Naive thymus-derived CD8-positive, alpha-beta T cell (primary cell): ENCODE results near the gene OSCP1. TPM values are rescaled to one million over a fixed set of nuclear protein-coding genes. Genes with fewer than 3 reads are reported as not detected.

ENCODE experiments used
- ATAC-seq, 2 donors: fragments of 150-1000 bp; cut with Tn5 transposase in 1 of 2; sonication (Bioruptor Pico), chemical (Tn5 transposase) in 1 of 2; 1 replicate in 1 of 2; 2 replicates in 1 of 2; pipeline ENCODE4 v1.10.0; 2021; ENCODE audit warnings: mild to moderate bottlenecking in 2 of 2, moderate library complexity in 2 of 2
- POLR2A ChIA-PET: fragments of 350-600 bp; sonication (Branson Sonifier 250); formaldehyde crosslinking; loops from one replicate; lab custom pipeline; 2021; ENCODE audit warnings: antibody characterized with exemption; lab: Charles Lee
- DNase-seq, 10 donors: peaks; one replicate each; pipeline versions ENCODE4 v3.0.0 to v3.0.0-alpha.2; 2020 to 2022
- H3K27ac Mint-ChIP-seq, 10 donors: one replicate each; pipeline ENCODE4 v1.8.0; 2020 to 2022; ENCODE audit warnings: mild to moderate bottlenecking in 10 of 10, mixed read lengths in 10 of 10, moderate library complexity in 4 of 10, inconsistent platforms in 1 of 10
- H3K27me3 Mint-ChIP-seq, 5 donors: one replicate each; pipeline ENCODE4 v1.8.0; 2021 to 2022; ENCODE audit warnings: mixed read lengths in 5 of 5
- H3K36me3 Mint-ChIP-seq, 3 donors: one replicate each; pipeline ENCODE4 v1.8.0; 2020 to 2022; ENCODE audit warnings: mixed read lengths in 3 of 3, mild to moderate bottlenecking in 2 of 3, inconsistent platforms in 1 of 3
- H3K4me1 Mint-ChIP-seq, 4 donors: one replicate each; pipeline ENCODE4 v1.8.0; 2021 to 2022; ENCODE audit warnings: mixed read lengths in 4 of 4
- H3K4me3 Mint-ChIP-seq, 10 donors: one replicate each; pipeline ENCODE4 v1.8.0; 2020 to 2022; ENCODE audit warnings: mild to moderate bottlenecking in 10 of 10, mixed read lengths in 10 of 10, moderate library complexity in 6 of 10, inconsistent platforms in 1 of 10
- H3K9me3 Mint-ChIP-seq, 9 donors: one replicate each; pipeline ENCODE4 v1.8.0; 2020 to 2022; ENCODE audit warnings: mixed read lengths in 9 of 9, mild to moderate bottlenecking in 3 of 9, inconsistent platforms in 1 of 9, moderate library complexity in 1 of 9
- polyA plus RNA-seq, 3 donors: library from polyadenylated mRNA; unstranded; fragments of 300-500 nt; fragmentation: Illumina TruSeq; gene quantifications; one replicate each; pipeline ENCODE4 v1.2.3, GENCODE V29; 2021
- total RNA-seq, 8 experiments: library from RNA in 2 of 8; stranded (reverse) in 2 of 8; gene quantifications; one replicate each; pipeline ENCODE4 v1.2.3 and lab custom pipeline; 2021 to 2026

OSCP1 gene
- total and polyA plus RNA-seq, 5 experiments from 2014 or later, result 0.24 to 1.7 (median 1.4) TPM

GRCh38 chr1:36456391-36456928 is 6.2 kb upstream of the OSCP1 start:
- no peaks in the 10 kb centered on the region for H3K27me3 Mint-ChIP-seq
- no peaks in the 10 kb centered on the region for H3K9me3 Mint-ChIP-seq
- ATAC-seq (no peak), DNase-seq (no peak)
- peaks cover 18 to 40% (median 36%) of the 10 kb centered on the region in 4 donors for H3K4me1 Mint-ChIP-seq
- H3K4me3 Mint-ChIP-seq, result no peak overlapping the region
- H3K27ac Mint-ChIP-seq, result peak overlapping the region in 2 of 10 donors; percentile 27 to 40
- POLR2A ChIA-PET, result no interaction called here
- H3K36me3 Mint-ChIP-seq, result peaks cover 8 to 53% (median 9%) of the 10 kb centered on the region in 3 donors

GRCh38 chr1:36455386-36455785 is 5.1 kb upstream of the OSCP1 start:
- Mint-ChIP-seq H3K27ac (peak overlapping the region in 3 of 10 donors; percentile 4 to 55 (median 40)), H3K36me3 (peaks cover 2 to 43% (median 5%) of the 10 kb centered on the region in 3 donors), H3K27me3 (peaks cover 0 to under 1% (median 0%) of the 10 kb centered on the region in 5 donors), H3K4me3 (no peak overlapping the region), H3K4me1 (peaks cover 16 to 44% (median 38%) of the 10 kb centered on the region in 4 donors), H3K9me3 (no peaks in the 10 kb centered on the region)
- DNase-seq (no peak), ATAC-seq (no peak)
- POLR2A ChIA-PET, result interaction anchor here (0.7 to 1.4 kb wide), 2 partner anchors 9 to 269 kb away, joined by 3 to 7 read pairs; partner anchors contain the start of gene MRPS15

DNA sequence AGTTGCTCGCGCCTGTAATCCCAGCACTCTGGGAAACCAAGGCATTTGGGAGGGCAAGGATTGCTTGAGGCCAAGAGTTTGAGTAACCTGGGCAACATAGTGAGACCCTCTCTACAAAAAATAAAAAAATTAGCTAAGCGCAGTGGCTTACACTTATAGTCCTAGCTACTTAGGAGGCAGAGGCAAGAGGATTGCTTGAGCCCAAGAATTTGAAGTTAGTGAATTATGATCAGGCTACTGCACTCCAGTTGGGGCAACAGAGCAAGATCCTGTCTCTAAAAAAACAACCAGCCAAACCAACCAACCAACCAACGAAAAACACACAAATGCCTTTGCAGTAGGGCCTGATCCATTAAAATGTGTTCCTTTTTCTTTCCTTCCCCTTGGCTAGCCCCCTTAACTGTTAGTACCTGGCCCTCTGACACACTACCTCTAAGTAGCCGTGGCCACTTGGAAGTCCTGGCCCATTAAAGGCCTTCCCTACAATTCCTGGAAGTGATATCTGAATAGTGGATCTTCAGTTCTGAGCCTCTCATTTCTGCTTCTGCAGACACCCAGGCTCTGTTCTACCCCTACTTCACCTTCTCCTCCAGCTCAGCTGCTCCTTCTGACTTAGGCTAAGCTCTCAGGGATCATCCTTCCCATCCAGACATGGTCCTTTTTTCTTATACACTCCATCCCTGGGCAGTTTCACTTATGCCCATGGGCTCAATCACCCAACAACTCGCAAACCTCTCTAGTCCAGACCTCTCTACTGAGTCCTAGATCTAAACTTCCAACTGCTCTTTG is 3.5 kb upstream of the OSCP1 start:
- ATAC-seq, result no peak
- H3K4me3 Mint-ChIP-seq, result peak overlapping the region in 3 of 10 donors; percentile 11 to 23 (median 15)
- POLR2A ChIA-PET, result no interaction called here
- peaks cover 21 to 44% (median 38%) of the 10 kb centered on the region in 4 donors for H3K4me1 Mint-ChIP-seq
- DNase-seq, result no peak
- H3K27ac Mint-ChIP-seq, result peak overlapping the region in 4 of 10 donors; percentile 4 to 31 (median 24)
- peaks cover 0 to 30% (median 0%) of the 10 kb centered on the region in 3 donors for H3K36me3 Mint-ChIP-seq
- peaks cover 0 to 3% (median 0%) of the 10 kb centered on the region in 5 donors for H3K27me3 Mint-ChIP-seq
- no peaks in the 10 kb centered on the region for H3K9me3 Mint-ChIP-seq

GRCh38 chr1:36453051-36453450 is 2.8 kb upstream of the OSCP1 start:
- H3K4me3 Mint-ChIP-seq, result peak overlapping the region in 2 of 10 donors; percentile 11 to 45
- H3K27me3 Mint-ChIP-seq, result peaks cover 0 to 3% (median 0%) of the 10 kb centered on the region in 5 donors
- no peak for DNase-seq
- peaks cover 17 to 37% (median 31%) of the 10 kb centered on the region in 4 donors for H3K4me1 Mint-ChIP-seq
- no peak for ATAC-seq
- peaks cover 0 to 26% (median 0%) of the 10 kb centered on the region in 3 donors for H3K36me3 Mint-ChIP-seq
- H3K9me3 Mint-ChIP-seq, result no peaks in the 10 kb centered on the region
- H3K27ac Mint-ChIP-seq, result peak overlapping the region in 1 of 10 donors; percentile 43
- POLR2A ChIA-PET, result no interaction called here

GRCh38 chr1:36450919-36451305 is 661 bp upstream of the OSCP1 start:
- no peak for ATAC-seq
- peaks cover 0 to 3% (median 0%) of the 10 kb centered on the region in 5 donors for H3K27me3 Mint-ChIP-seq
- H3K27ac Mint-ChIP-seq, result peak overlapping the region; percentile 90 to 99 (median 98)
- POLR2A ChIA-PET, result interaction anchor here (0.5 to 3.6 kb wide), 10 partner anchors 11 to 351 kb away, joined by 3 to 35 read pairs (median 4); partner anchors contain the start of gene MRPS15
- H3K4me3 Mint-ChIP-seq, result peak overlapping the region; percentile 87 to 97 (median 92)
- peaks cover 0 to 9% (median 0%) of the 10 kb centered on the region in 3 donors for H3K36me3 Mint-ChIP-seq
- DNase-seq, result no peak
- no peaks in the 10 kb centered on the region for H3K9me3 Mint-ChIP-seq
- peaks cover 13 to 23% (median 20%) of the 10 kb centered on the region in 4 donors for H3K4me1 Mint-ChIP-seq

- POLR2A ChIA-PET, result interaction anchor here (0.5 to 3.6 kb wide), 2 partner anchors 14 to 15 kb away, joined by 4 to 35 read pairs; partner anchors contain the start of gene MRPS15
- ATAC-seq (no peak), DNase-seq (no peak)
- Mint-ChIP-seq H3K4me1 (peaks cover 13 to 23% (median 20%) of the 10 kb centered on the region in 4 donors), H3K27me3 (peaks cover 0 to 3% (median 0%) of the 10 kb centered on the region in 5 donors), H3K4me3 (peak overlapping the region in 6 of 10 donors; percentile 15 to 62 (median 34)), H3K9me3 (no peaks in the 10 kb centered on the region), H3K36me3 (no peaks in the 10 kb centered on the region), H3K27ac (peak overlapping the region in 2 of 10 donors; percentile 12 to 98)
Measured at GRCh38 chr1:36448530-36449056, 1.7 kb downstream of the OSCP1 start.

DNA sequence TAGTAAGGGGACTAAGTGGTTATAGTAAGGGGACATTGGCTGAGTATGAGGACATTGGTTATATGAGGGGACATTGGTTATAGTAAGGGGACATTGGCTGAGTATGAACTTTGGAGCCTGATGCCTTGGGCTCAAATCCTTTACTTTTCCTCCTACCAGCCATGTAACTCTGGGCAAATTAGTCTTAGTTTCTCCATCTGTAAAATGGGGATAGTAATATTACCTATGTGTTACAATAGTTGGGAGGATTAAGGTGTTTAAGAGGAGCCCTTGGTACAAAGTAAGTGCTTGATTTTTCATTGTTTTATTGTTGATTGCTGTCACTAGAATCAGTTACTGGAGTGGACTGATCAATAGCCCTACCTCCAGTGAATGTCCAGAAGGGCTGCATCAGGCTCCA is 2.8 kb downstream of the OSCP1 start:
- no peaks in the 10 kb centered on the region for H3K36me3 Mint-ChIP-seq
- no peak for DNase-seq
- no peak overlapping the region for H3K4me3 Mint-ChIP-seq
- POLR2A ChIA-PET, result no interaction called here
- ATAC-seq, result no peak
- peaks cover 11 to 20% (median 19%) of the 10 kb centered on the region in 4 donors for H3K4me1 Mint-ChIP-seq
- H3K27me3 Mint-ChIP-seq, result peaks cover 0 to 3% (median 0%) of the 10 kb centered on the region in 5 donors
- H3K9me3 Mint-ChIP-seq, result no peaks in the 10 kb centered on the region
- H3K27ac Mint-ChIP-seq, result peak overlapping the region in 3 of 10 donors; percentile 4 to 22 (median 21)

DNA sequence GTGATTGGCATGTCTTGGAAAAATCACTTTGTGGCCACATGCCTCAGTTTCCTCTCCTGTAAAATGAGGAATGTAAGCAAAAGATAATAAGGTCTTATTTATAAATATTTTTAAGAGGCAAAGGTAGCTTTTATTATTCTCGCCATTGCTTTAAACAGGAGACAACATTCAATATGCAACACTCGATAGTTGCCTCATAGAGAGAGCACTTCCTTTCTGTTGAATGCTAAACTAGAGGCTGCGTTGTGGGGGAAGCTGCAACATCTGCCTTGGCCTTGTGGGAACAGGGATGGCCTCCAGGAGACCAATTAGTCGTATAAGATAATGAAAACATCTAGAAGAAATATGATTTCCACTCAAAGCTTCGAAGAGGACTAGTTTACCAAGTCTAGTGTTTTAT is 3.5 kb downstream of the OSCP1 start:
- POLR2A ChIA-PET, result no interaction called here
- Mint-ChIP-seq H3K9me3 (no peaks in the 10 kb centered on the region), H3K27me3 (peaks cover 0 to 3% (median 0%) of the 10 kb centered on the region in 5 donors), H3K4me1 (peaks cover 9 to 17% (median 16%) of the 10 kb centered on the region in 4 donors), H3K4me3 (no peak overlapping the region), H3K27ac (peak overlapping the region in 2 of 10 donors; percentile 10 to 68), H3K36me3 (no peaks in the 10 kb centered on the region)
- DNase-seq (no peak), ATAC-seq (no peak)

DNA sequence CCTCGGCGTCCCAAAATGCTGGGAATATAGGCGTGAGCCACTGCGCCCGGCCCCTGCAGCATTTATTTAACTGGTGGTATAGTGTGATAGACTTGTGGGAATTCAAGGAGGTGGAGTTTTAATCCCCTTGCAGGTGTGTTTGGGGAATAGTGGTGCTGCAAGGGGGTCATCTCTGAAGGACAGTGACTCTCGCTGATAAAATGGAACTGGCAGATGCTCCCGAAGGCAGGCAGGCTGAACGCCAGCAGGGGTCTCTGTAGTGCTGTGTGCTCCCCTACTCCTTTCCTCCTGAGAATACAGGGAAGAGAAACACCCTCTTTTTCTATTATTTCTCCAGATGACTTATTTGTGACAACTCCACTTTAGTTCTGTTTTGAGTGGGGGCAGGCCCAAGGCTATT is 4.0 kb downstream of the OSCP1 start:
- no peak for ATAC-seq
- Mint-ChIP-seq H3K4me3 (no peak overlapping the region), H3K27ac (no peak overlapping the region), H3K9me3 (no peaks in the 10 kb centered on the region), H3K36me3 (no peaks in the 10 kb centered on the region), H3K27me3 (peaks cover 0 to 3% (median 0%) of the 10 kb centered on the region in 5 donors), H3K4me1 (peaks cover 5 to 13% (median 12%) of the 10 kb centered on the region in 4 donors)
- DNase-seq, result no peak
- POLR2A ChIA-PET, result no interaction called here

- Mint-ChIP-seq H3K4me1 (no peaks in the 10 kb centered on the region), H3K27ac (no peak overlapping the region), H3K27me3 (no peaks in the 10 kb centered on the region), H3K9me3 (no peaks in the 10 kb centered on the region), H3K36me3 (no peaks in the 10 kb centered on the region), H3K4me3 (no peak overlapping the region)
- DNase-seq (no peak), ATAC-seq (no peak)
- POLR2A ChIA-PET, result no interaction called here
Measured at GRCh38 chr1:36443297-36443696, 7.0 kb downstream of the OSCP1 start.

DNA sequence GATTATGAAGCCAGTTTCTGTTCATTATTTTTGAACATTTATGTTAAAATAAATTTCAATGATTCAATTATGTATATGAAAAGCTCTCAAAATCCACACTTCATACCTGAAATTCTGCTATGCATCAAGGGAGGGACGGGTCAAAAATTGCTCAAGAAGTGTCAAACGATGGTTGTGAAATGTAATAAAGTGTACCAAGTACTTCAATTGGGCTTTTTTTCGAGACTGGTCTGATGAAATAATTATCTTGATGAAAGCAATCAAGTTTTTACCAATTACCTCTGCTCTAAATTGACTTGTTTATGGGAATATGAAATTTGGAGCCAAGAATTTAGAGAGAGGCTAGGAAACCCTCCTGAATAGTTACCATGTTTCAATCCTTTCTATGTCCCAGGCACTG is 7.9 kb downstream of the OSCP1 start:
- no peak overlapping the region for H3K27ac Mint-ChIP-seq
- no peaks in the 10 kb centered on the region for H3K9me3 Mint-ChIP-seq
- DNase-seq (no peak), ATAC-seq (no peak)
- H3K4me1 Mint-ChIP-seq, result no peaks in the 10 kb centered on the region
- no peaks in the 10 kb centered on the region for H3K36me3 Mint-ChIP-seq
- no peaks in the 10 kb centered on the region for H3K27me3 Mint-ChIP-seq
- POLR2A ChIA-PET, result no interaction called here
- H3K4me3 Mint-ChIP-seq, result no peak overlapping the region

GRCh38 chr1:36440646-36441045 is 9.6 kb downstream of the OSCP1 start:
- H3K27me3 Mint-ChIP-seq, result no peaks in the 10 kb centered on the region
- no peaks in the 10 kb centered on the region for H3K9me3 Mint-ChIP-seq
- POLR2A ChIA-PET, result no interaction called here
- no peaks in the 10 kb centered on the region for H3K4me1 Mint-ChIP-seq
- ATAC-seq (no peak), DNase-seq (no peak)
- H3K27ac Mint-ChIP-seq, result no peak overlapping the region
- H3K36me3 Mint-ChIP-seq, result no peaks in the 10 kb centered on the region
- H3K4me3 Mint-ChIP-seq, result no peak overlapping the region
